OCI-LY1 (cell line): ENCODE results near the gene AFDN.

Source experiments
- H2AFZ ChIP-seq: fragments of 200-600 bp; sonication (generic), shearing (Covaris generic); 2 replicates; pipeline ENCODE4 v1.6.0; 2014; ENCODE audit warnings: antibody characterized with exemption, mild to moderate bottlenecking, low read length
- H3F3A ChIP-seq: fragments of 200-600 bp; sonication (generic), shearing (Covaris generic); 2 replicates; pipeline ENCODE4 v1.6.0; 2014; ENCODE audit warnings: mild to moderate bottlenecking, antibody characterized with exemption, low read length, moderate library complexity; ENCODE audit not compliant: insufficient read depth
- H3K27ac ChIP-seq: fragments of 200-600 bp; sonication (generic); 2 replicates; pipeline ENCODE4 v1.5.1; 2014; ENCODE audit warnings: low read length, mixed run types, mild to moderate bottlenecking, low read depth; ENCODE audit not compliant: poor library complexity, severe bottlenecking
- H3K27me3 ChIP-seq: fragments of 200-600 bp; sonication (generic); 2 replicates; pipeline ENCODE4 v1.6.0; 2014; ENCODE audit warnings: antibody characterized with exemption, mild to moderate bottlenecking, low read length, moderate library complexity; ENCODE audit not compliant: insufficient read depth
- H3K36me3 ChIP-seq: fragments of 200-600 bp; sonication (generic); 2 replicates; pipeline ENCODE4 v1.6.1; 2014; ENCODE audit warnings: mild to moderate bottlenecking, antibody characterized with exemption, low read length, moderate library complexity, mixed read lengths; ENCODE audit not compliant: insufficient read depth
- H3K4me1 ChIP-seq: fragments of 200-600 bp; sonication (generic); 2 replicates; pipeline ENCODE4 v1.5.1; 2014; ENCODE audit warnings: mild to moderate bottlenecking, low read length, moderate library complexity; ENCODE audit not compliant: insufficient read depth, severe bottlenecking
- H3K4me2 ChIP-seq: fragments of 200-600 bp; sonication (generic), shearing (Covaris generic); 2 replicates; pipeline ENCODE4 v1.6.1; 2014; ENCODE audit warnings: low read length
- H3K4me3 ChIP-seq: fragments of 200-600 bp; sonication (generic); 2 replicates; pipeline ENCODE4 v1.5.1; 2014; ENCODE audit warnings: low read length, low read depth, mild to moderate bottlenecking, mixed read lengths; ENCODE audit not compliant: poor library complexity, severe bottlenecking
- H3K79me2 ChIP-seq: fragments of 200-600 bp; shearing (Covaris generic); 2 replicates; pipeline ENCODE4 v1.6.1; 2016; ENCODE audit warnings: mixed run types, low read length, mixed read lengths; ENCODE audit not compliant: insufficient read depth
- H3K9ac ChIP-seq: fragments of 200-600 bp; sonication (generic), shearing (Covaris generic); 2 replicates; pipeline ENCODE4 v1.6.1; 2014; ENCODE audit warnings: mild to moderate bottlenecking, low read length, mixed read lengths
- H3K9me2 ChIP-seq: fragments of 200-600 bp; sonication (generic), shearing (Covaris generic); 2 replicates; pipeline ENCODE4 v1.6.1; 2014; ENCODE audit warnings: low read depth, mild to moderate bottlenecking, low read length, mixed read lengths
- H3K9me3 ChIP-seq: fragments of 200-600 bp; shearing (Covaris generic); 2 replicates; pipeline ENCODE4 v1.6.1; 2014; ENCODE audit warnings: low read length, mixed read lengths
- H4K20me1 ChIP-seq: fragments of 200-600 bp; sonication (generic), shearing (Covaris generic); 2 replicates; pipeline ENCODE4 v1.6.0; 2016; ENCODE audit warnings: mild to moderate bottlenecking, low read length; ENCODE audit not compliant: insufficient read depth
- CTCF ChIP-seq: fragments of 200-600 bp; sonication (generic), shearing (Covaris generic); IDR thresholded peaks from 2 replicates; pipeline ENCODE4 v1.5.1; 2017; ENCODE audit warnings: mild to moderate bottlenecking, antibody characterized with exemption, low read length, moderate library complexity, mixed read lengths
- EZH2 ChIP-seq: fragments of 200-600 bp; sonication (generic), shearing (Covaris generic); IDR thresholded peaks from 2 replicates; pipeline ENCODE4 v1.8.0; 2017; ENCODE audit warnings: borderline replicate concordance, mixed run types, mild to moderate bottlenecking, antibody characterized with exemption, low read length, moderate library complexity, mixed read lengths

Gene AFDN

DNA sequence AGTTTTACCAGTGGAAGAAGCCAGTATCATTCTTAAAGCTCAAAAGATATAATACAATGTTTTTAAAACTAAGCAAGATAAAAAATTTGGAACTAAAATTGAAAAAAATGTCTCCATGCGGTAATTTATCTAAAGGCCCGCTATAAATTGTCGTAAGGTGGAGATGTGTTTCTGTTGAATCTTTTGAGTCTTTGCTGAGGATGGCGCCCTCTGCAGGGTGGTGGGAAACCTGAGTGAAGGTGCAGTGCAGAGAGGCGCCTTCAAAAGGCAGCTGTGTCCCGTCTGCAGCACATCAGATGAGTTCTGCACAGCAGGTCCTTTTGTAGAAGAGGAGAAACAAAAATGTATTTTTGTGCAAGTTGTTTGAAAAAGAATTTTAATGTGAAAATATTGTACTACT is 141.4 kb downstream of the AFDN start:
- Histone ChIP-seq H3K79me2 (no peaks in the 10 kb centered on the region), H3K27me3 (no peaks in the 10 kb centered on the region), H3K9ac (no peak overlapping the region), H3K4me2 (no peak overlapping the region), H4K20me1 (no peaks in the 10 kb centered on the region), H3F3A (no peaks in the 10 kb centered on the region), H3K9me2 (no peaks in the 10 kb centered on the region), H3K9me3 (no peaks in the 10 kb centered on the region), H3K4me1 (no peaks in the 10 kb centered on the region), H2AFZ (no peak overlapping the region), H3K4me3 (no peak overlapping the region), H3K27ac (no peak overlapping the region), H3K36me3 (no peaks in the 10 kb centered on the region)
- TF ChIP-seq CTCF (peak; percentile 70), EZH2 (no peak)

- TF ChIP-seq CTCF (no peak), EZH2 (no peak)
- H3K27ac ChIP-seq: no peak overlapping the region
- H3K4me3 ChIP-seq: no peak overlapping the region
- no peaks in the 10 kb centered on the region for H3K9me3 ChIP-seq
- no peak overlapping the region for H3K4me2 ChIP-seq
- H3K36me3 ChIP-seq: no peaks in the 10 kb centered on the region
- H3F3A ChIP-seq: no peaks in the 10 kb centered on the region
- no peaks in the 10 kb centered on the region for H3K79me2 ChIP-seq
- H3K9me2 ChIP-seq: no peaks in the 10 kb centered on the region
- no peak overlapping the region for H3K9ac ChIP-seq
- no peak overlapping the region for H2AFZ ChIP-seq
- H3K4me1 ChIP-seq: no peaks in the 10 kb centered on the region
- no peaks in the 10 kb centered on the region for H3K27me3 ChIP-seq
- H4K20me1 ChIP-seq: no peaks in the 10 kb centered on the region
Observed at GRCh38 chr6:167970230-167970629, 143.5 kb downstream of the AFDN start.

DNA sequence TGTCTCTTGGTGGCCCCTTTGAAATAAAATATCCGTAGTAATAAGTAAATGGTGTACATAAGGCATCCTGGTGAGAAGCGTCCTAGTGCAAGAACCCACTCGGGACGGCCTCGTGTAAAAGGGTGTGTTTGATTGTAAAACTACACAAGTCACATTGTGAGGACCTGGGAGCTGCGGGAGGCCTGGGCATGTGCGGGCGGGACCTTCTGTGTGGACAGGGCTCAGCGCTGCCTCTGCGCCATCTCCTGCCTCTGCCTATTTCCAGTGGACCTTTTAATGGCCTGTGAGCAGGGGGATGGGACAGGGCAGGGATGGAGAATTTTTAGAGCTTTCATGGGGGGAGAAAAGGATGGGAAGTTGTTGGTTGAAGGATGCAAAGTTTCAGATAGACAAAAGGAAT is 145.5 kb downstream of the AFDN start:
- no peak overlapping the region for H3K9ac ChIP-seq

More for the DNA sequence above, 145.5 kb downstream of the AFDN start:
- no peak overlapping the region for H3K27ac ChIP-seq
- no peak overlapping the region for H2AFZ ChIP-seq
- no peak overlapping the region for H3K4me3 ChIP-seq
- no peaks in the 10 kb centered on the region for H4K20me1 ChIP-seq
- TF ChIP-seq EZH2: no peak
- TF ChIP-seq CTCF: no peak
- H3K27me3 ChIP-seq: no peaks in the 10 kb centered on the region
- no peaks in the 10 kb centered on the region for H3K4me1 ChIP-seq
- no peaks in the 10 kb centered on the region for H3K79me2 ChIP-seq
- no peaks in the 10 kb centered on the region for H3K36me3 ChIP-seq
- no peaks in the 10 kb centered on the region for H3K9me2 ChIP-seq
- no peaks in the 10 kb centered on the region for H3K9me3 ChIP-seq
- no peak overlapping the region for H3K4me2 ChIP-seq
- H3F3A ChIP-seq: no peaks in the 10 kb centered on the region
